GM10248 (cell line): ENCODE measurements around the gene TMEM135.
"Not testable (repeated sequence)": the region's sequence is repeated elsewhere in the genome, so short reads cannot be mapped to it uniquely, and the experiment has no call there.

Source experiments
- CTCF ChIA-PET: fragments of 300-600 bp; sonication (Branson Sonifier 250); formaldehyde crosslinking; extraction: SDS; loops from one replicate; lab custom pipeline; 2021; ENCODE audit warnings: antibody characterized with exemption; lab: Yijun Ruan, JAX
- POLR2A ChIA-PET: fragments of 350-650 bp; sonication (Branson Sonifier 250); formaldehyde crosslinking; extraction: SDS; loops from one replicate; lab custom pipeline; 2020; ENCODE audit warnings: antibody characterized with exemption; lab: Yijun Ruan, JAX
- DNase-seq: peaks from one replicate; pipeline ENCODE4 v3.0.0; 2012; ENCODE audit errors: extremely low spot score
- CTCF ChIP-seq: IDR thresholded peaks from 2 replicates; pipeline ENCODE4 v1.5.1; 2012; ENCODE audit warnings: mild to moderate bottlenecking, low read depth; ENCODE audit errors: extremely low read depth, missing control alignments, control extremely low read depth

Gene TMEM135

GRCh38 chr11:87266751-87267150, 229.0 kb downstream of the TMEM135 start:
- no peak for DNase-seq
- no peak for TF ChIP-seq CTCF
- ChIA-PET CTCF (interaction anchor here (0.8 to 1.6 kb wide), 5 partner anchors 23 to 328 kb away, joined by 3 to 4 read pairs (median 3); partner anchors contain the start of gene FZD4), POLR2A (no interaction called here)

GRCh38 chr11:87271951-87272350, 234.2 kb downstream of the TMEM135 start:
- DNase-seq, POLR2A ChIA-PET: not testable (repeated sequence)
- CTCF ChIA-PET: interaction anchor here (1.2 to 2.5 kb wide), 3 partner anchors 11 to 149 kb away, joined by 3 to 9 read pairs (median 4); no protein-coding TSS in a partner anchor

GRCh38 chr11:87275176-87275575, 237.4 kb downstream of the TMEM135 start:
- POLR2A ChIA-PET: no interaction called here
- CTCF ChIA-PET: interaction anchor here (1.2 kb wide), 1 partner anchor 20 kb away, joined by 3 read pairs; no protein-coding TSS in a partner anchor
- no peak for DNase-seq

GRCh38 chr11:87280143-87280542, 242.4 kb downstream of the TMEM135 start:
- ChIA-PET POLR2A (no interaction called here), CTCF (no interaction called here)
- no peak for DNase-seq
- TF ChIP-seq CTCF: no peak

More at GRCh38 chr11:87275176-87275575, 237.4 kb downstream of the TMEM135 start:
- no peak for TF ChIP-seq CTCF

GRCh38 chr11:87281496-87281895, 243.8 kb downstream of the TMEM135 start:
- POLR2A ChIA-PET: no interaction called here
- no peak for DNase-seq
- TF ChIP-seq CTCF: no peak
- CTCF ChIA-PET: interaction anchor here (0.9 to 3.0 kb wide), 3 partner anchors 10 to 343 kb away, joined by 3 to 10 read pairs (median 3); no protein-coding TSS in a partner anchor

GRCh38 chr11:87284306-87284705, 246.6 kb downstream of the TMEM135 start:
- ChIA-PET POLR2A (no interaction called here), CTCF (interaction anchor here (3.0 kb wide), 1 partner anchor 346 kb away, joined by 10 read pairs; no protein-coding TSS in a partner anchor)
- no peak for DNase-seq
- TF ChIP-seq CTCF: no peak

- CTCF ChIA-PET: interaction anchor here (1.0 to 3.1 kb wide), 4 partner anchors 8 to 347 kb away, joined by 3 to 19 read pairs (median 4); no protein-coding TSS in a partner anchor
- POLR2A ChIA-PET, DNase-seq: not testable (repeated sequence)
Observed at GRCh38 chr11:87285674-87286073, 247.9 kb downstream of the TMEM135 start.
